ENCODE measurements around the gene ALK.

Gene ALK

GRCh38 chr2:29694741-29695140 lies 226.6 kb downstream of the ALK start:
- no peak for TF ChIP-seq REST (tag by site-specific recombination; IDR thresholded peaks at IDR 0.05)
- TF ChIP-seq PATZ1 (tag by site-specific recombination; IDR thresholded peaks at IDR 0.05): no peak
- no peak for TF ChIP-seq AEBP2 (tag by site-specific recombination; IDR thresholded peaks at IDR 0.05; ENCODE audit: borderline replicate concordance)
- no peak for TF ChIP-seq PRDM10 (tag by site-specific recombination; IDR thresholded peaks at IDR 0.05)
- no peak for TF ChIP-seq ZNF280C (tag by site-specific recombination; IDR thresholded peaks at IDR 0.05)
- TF ChIP-seq ZNF221 (tag by site-specific recombination; IDR thresholded peaks at IDR 0.05; ENCODE audit: borderline replicate concordance): no peak
- no peak for TF ChIP-seq ZNF660 (tag by site-specific recombination; IDR thresholded peaks at IDR 0.05)
- TF ChIP-seq ZIC2 (tag by site-specific recombination; IDR thresholded peaks at IDR 0.05): no peak
- no peak for TF ChIP-seq ZBTB20 (tag by site-specific recombination; IDR thresholded peaks at IDR 0.05)
- TF ChIP-seq BCL11A (tag by site-specific recombination; IDR thresholded peaks at IDR 0.05; ENCODE audit: low read depth): no peak
- TF ChIP-seq ZFP69B (tag by site-specific recombination; IDR thresholded peaks at IDR 0.05): no peak
- TF ChIP-seq RBAK (tag by site-specific recombination; IDR thresholded peaks at IDR 0.05): no peak
- Histone ChIP-seq H3K27ac (ENCODE audit: extremely low read depth, low read depth, low read length) (no peak overlapping the region), H3K4me3 (ENCODE audit: low read depth, low read length) (no peak overlapping the region), H3K36me3 (ENCODE audit: control insufficient read depth in 2 of 2, insufficient read depth in 1 of 2, low read length in 2 of 2) (no peaks in the 10 kb centered on the region), H3K4me1 (ENCODE audit: control insufficient read depth, insufficient read depth, low read length) (no peaks in the 10 kb centered on the region), H3K9me3 (ENCODE audit: control insufficient read depth, insufficient read depth, low read depth, low read length) (no peaks in the 10 kb centered on the region)
- POLR2A ChIA-PET: no interaction called here
- CTCF ChIA-PET: interaction anchor here (0.6 to 1.0 kb wide), 2 partner anchors 391 to 686 kb away, joined by 3 read pairs; no protein-coding TSS in a partner anchor

Data from HEK293 (cell line).